Gastroesophageal sphincter (tissue), 3 donors: ENCODE results near the gene SLAMF1.

Experiments used
- CTCF ChIP-seq, 4 experiments: fragments of 200-600 bp in 2 of 4; fragments of 450-650 bp in 2 of 4; sonication (generic) in 1 of 4; IDR thresholded peaks; one replicate each; pipeline ENCODE4 v1.5.1; 2017 to 2019; ENCODE audit warnings: antibody characterized with exemption in 4 of 4, mild to moderate bottlenecking in 2 of 4, moderate library complexity in 2 of 4
- POLR2A ChIP-seq, 2 donors: fragments of 450-650 bp; IDR thresholded peaks; one replicate each; pipeline ENCODE4 v1.6.1; 2017; ENCODE audit warnings: antibody characterized with exemption in 2 of 2, mild to moderate bottlenecking in 2 of 2, moderate library complexity in 1 of 2
- POLR2AphosphoS5 ChIP-seq: sonication (generic); formaldehyde crosslinking; IDR thresholded peaks from one replicate; pipeline ENCODE4 v1.6.1; 2017; ENCODE audit warnings: antibody characterized with exemption

- TF ChIP-seq CTCF (IDR thresholded peaks at IDR 0.05): no peak
- no peak for TF ChIP-seq POLR2A (IDR thresholded peaks at IDR 0.05)
- TF ChIP-seq POLR2AphosphoS5: no peak
Observed at GRCh38 chr1:160567341-160567740, 79.5 kb downstream of the SLAMF1 start.
